K562 (cell line): ENCODE results near the gene S100A4.

Experiments
- ARNT ChIP-seq, 2 experiments: fragments of 450-650 bp; IDR thresholded peaks; 2 replicates each; pipeline ENCODE4 v1.6.1; 2016; ENCODE audit warnings: mild to moderate bottlenecking in 1 of 2
- BRCA1 ChIP-seq, 2 experiments: fragments of 450-650 bp in 1 of 2; sonication (generic) in 1 of 2; formaldehyde crosslinking in 1 of 2; IDR thresholded peaks; 2 replicates each; pipeline versions ENCODE4 v1.5.0 to v1.6.1; 2017 to 2020; ENCODE audit warnings: mild to moderate bottlenecking in 1 of 2, missing genetic modification reagents in 1 of 2
- MCM3 ChIP-seq: fragments of 450-650 bp; IDR thresholded peaks from 2 replicates; pipeline ENCODE4 v1.6.1; 2016
- POLR2A ChIP-seq: fragments of 450-650 bp; conservative IDR thresholded peaks from 2 replicates; pipeline ENCODE4 v1.6.1; 2016
- POLR2AphosphoS5 ChIP-seq: IDR thresholded peaks from 2 replicates; pipeline ENCODE4 v1.6.1; 2011; ENCODE audit warnings: mild to moderate bottlenecking, low read depth, low read length, moderate library complexity; ENCODE audit not compliant: control insufficient read depth, insufficient read depth
- RAD21 ChIP-seq, 2 experiments: fragments of 250-450 bp in 1 of 2; fragments of 450-650 bp in 1 of 2; sonication (Bioruptor Pico) in 1 of 2; formaldehyde crosslinking in 1 of 2; IDR thresholded peaks in 1 of 2; conservative IDR thresholded peaks in 1 of 2; 2 replicates each; pipeline versions ENCODE4 v1.4.0 to v1.8.0; 2020 to 2022; ENCODE audit warnings: mild to moderate bottlenecking in 2 of 2, moderate library complexity in 1 of 2
- RAD51 ChIP-seq: fragments of 450-650 bp; IDR thresholded peaks from 2 replicates; pipeline ENCODE4 v1.7.1; 2016; ENCODE audit warnings: low read depth, mild to moderate bottlenecking, borderline replicate concordance
- SREBF1 ChIP-seq: fragments of 150-350 bp; IDR thresholded peaks from 2 replicates; pipeline ENCODE4 v1.6.1; 2014; ENCODE audit warnings: antibody characterized with exemption, low read depth, low read length, borderline replicate concordance
- TAF1 ChIP-seq: IDR thresholded peaks from 2 replicates; pipeline ENCODE4 v1.6.1; 2011; ENCODE audit warnings: mild to moderate bottlenecking, low read length, moderate library complexity; ENCODE audit not compliant: insufficient read depth, control insufficient read depth, severe bottlenecking; ENCODE audit errors: extremely low read depth
- TARDBP ChIP-seq: fragments of 450-650 bp; IDR thresholded peaks from 2 replicates; pipeline ENCODE4 v1.6.1; 2016
- ZNF232 ChIP-seq: sonication (generic); formaldehyde crosslinking; IDR thresholded peaks from 2 replicates; pipeline ENCODE4 v1.8.0; 2022; ENCODE audit warnings: mild to moderate bottlenecking, missing genetic modification reagents
- TF ChIP-seq, protein P1 (sequence below), 3 experiments: IDR thresholded peaks in 2 of 3; conservative IDR thresholded peaks in 1 of 3; 2 replicates each; pipeline ENCODE4 v1.5.1; 2011 to 2012; ENCODE audit warnings: low read length in 3 of 3, mild to moderate bottlenecking in 3 of 3, control low read depth in 2 of 3, improper control_type of control experiment in 1 of 3, inconsistent platforms in 1 of 3, low read depth in 1 of 3, mixed read lengths in 1 of 3, moderate library complexity in 1 of 3; ENCODE audit not compliant: insufficient read depth in 2 of 3
- TF ChIP-seq, protein P2 (sequence below): sonication (generic); formaldehyde crosslinking; IDR thresholded peaks from 2 replicates; pipeline ENCODE4 v1.8.1; 2023; ENCODE audit warnings: mild to moderate bottlenecking, missing genetic modification reagents
- TF ChIP-seq, protein P3 (sequence below): fragments of 250-450 bp; sonication (Bioruptor Pico); IDR thresholded peaks from 2 replicates; pipeline ENCODE4 v1.4.0; 2020; ENCODE audit warnings: mild to moderate bottlenecking, moderate library complexity, borderline replicate concordance

DNA sequence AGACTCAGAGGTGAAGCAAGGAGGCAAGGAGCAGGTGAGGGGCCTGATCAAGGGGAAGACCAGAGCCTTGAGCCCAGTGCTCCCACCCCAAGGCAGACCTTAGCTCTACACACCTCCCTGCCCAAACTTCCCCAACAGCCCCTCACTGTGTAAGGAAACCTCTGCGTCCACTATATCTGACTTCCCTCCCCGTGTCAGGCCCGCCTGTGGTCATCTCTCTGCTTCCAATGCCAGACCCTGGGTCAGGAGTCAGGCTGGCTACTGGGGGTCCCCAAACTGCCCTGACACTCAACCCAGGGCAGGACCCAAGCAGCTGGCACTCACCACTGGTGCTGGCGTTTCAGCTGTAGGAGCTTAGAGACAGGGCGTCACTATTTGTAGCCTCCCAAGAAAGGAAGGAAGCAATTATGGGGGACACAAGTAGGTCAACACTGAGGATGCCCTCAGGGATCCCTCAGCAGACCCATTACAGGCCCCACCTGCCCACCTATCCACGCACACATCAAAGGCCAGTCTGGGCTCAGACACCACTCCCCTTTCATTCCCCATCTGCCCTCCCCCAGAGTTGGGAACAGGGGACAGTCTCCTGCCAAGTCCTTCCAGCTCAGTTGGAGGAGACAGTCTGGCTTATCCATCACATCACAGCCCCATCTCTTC is 4.3 kb upstream of the S100A4 start:
- no peak for TF ChIP-seq ARNT (IDR thresholded peaks at IDR 0.05)
- TF ChIP-seq, protein P1, sequence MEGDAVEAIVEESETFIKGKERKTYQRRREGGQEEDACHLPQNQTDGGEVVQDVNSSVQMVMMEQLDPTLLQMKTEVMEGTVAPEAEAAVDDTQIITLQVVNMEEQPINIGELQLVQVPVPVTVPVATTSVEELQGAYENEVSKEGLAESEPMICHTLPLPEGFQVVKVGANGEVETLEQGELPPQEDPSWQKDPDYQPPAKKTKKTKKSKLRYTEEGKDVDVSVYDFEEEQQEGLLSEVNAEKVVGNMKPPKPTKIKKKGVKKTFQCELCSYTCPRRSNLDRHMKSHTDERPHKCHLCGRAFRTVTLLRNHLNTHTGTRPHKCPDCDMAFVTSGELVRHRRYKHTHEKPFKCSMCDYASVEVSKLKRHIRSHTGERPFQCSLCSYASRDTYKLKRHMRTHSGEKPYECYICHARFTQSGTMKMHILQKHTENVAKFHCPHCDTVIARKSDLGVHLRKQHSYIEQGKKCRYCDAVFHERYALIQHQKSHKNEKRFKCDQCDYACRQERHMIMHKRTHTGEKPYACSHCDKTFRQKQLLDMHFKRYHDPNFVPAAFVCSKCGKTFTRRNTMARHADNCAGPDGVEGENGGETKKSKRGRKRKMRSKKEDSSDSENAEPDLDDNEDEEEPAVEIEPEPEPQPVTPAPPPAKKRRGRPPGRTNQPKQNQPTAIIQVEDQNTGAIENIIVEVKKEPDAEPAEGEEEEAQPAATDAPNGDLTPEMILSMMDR (IDR thresholded peaks at IDR 0.05 in 2 of 3, conservative IDR thresholded peaks at IDR 0.05 in 1 of 3; ENCODE audit: insufficient read depth in 2 of 3, low read depth in 1 of 3, low read length in 3 of 3) = no peak
- TF ChIP-seq, protein P2, sequence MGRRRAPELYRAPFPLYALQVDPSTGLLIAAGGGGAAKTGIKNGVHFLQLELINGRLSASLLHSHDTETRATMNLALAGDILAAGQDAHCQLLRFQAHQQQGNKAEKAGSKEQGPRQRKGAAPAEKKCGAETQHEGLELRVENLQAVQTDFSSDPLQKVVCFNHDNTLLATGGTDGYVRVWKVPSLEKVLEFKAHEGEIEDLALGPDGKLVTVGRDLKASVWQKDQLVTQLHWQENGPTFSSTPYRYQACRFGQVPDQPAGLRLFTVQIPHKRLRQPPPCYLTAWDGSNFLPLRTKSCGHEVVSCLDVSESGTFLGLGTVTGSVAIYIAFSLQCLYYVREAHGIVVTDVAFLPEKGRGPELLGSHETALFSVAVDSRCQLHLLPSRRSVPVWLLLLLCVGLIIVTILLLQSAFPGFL (CRISPR knock-in tag) = no peak
- no peak for TF ChIP-seq RAD51
- TF ChIP-seq TARDBP = no peak
- TF ChIP-seq BRCA1 (IDR thresholded peaks at IDR 0.05) = no peak
- no peak for TF ChIP-seq BRCA1 (CRISPR knock-in tag; IDR thresholded peaks at IDR 0.05)
- TF ChIP-seq, protein P3, sequence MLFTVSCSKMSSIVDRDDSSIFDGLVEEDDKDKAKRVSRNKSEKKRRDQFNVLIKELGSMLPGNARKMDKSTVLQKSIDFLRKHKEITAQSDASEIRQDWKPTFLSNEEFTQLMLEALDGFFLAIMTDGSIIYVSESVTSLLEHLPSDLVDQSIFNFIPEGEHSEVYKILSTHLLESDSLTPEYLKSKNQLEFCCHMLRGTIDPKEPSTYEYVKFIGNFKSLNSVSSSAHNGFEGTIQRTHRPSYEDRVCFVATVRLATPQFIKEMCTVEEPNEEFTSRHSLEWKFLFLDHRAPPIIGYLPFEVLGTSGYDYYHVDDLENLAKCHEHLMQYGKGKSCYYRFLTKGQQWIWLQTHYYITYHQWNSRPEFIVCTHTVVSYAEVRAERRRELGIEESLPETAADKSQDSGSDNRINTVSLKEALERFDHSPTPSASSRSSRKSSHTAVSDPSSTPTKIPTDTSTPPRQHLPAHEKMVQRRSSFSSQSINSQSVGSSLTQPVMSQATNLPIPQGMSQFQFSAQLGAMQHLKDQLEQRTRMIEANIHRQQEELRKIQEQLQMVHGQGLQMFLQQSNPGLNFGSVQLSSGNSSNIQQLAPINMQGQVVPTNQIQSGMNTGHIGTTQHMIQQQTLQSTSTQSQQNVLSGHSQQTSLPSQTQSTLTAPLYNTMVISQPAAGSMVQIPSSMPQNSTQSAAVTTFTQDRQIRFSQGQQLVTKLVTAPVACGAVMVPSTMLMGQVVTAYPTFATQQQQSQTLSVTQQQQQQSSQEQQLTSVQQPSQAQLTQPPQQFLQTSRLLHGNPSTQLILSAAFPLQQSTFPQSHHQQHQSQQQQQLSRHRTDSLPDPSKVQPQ (CRISPR knock-in tag) = no peak
- no peak for TF ChIP-seq MCM3
- TF ChIP-seq POLR2A = no peak
- TF ChIP-seq RAD21 (CRISPR knock-in tag; conservative IDR thresholded peaks at IDR 0.05 in 1 of 2, IDR thresholded peaks at IDR 0.05 in 1 of 2) = no peak
- no peak for TF ChIP-seq POLR2AphosphoS5
- TF ChIP-seq ZNF232 (CRISPR knock-in tag) = no peak
- no peak for TF ChIP-seq TAF1
- no peak for TF ChIP-seq SREBF1
